ENCODE data around the gene FOXP1.

The FOXP1 gene

DNA sequence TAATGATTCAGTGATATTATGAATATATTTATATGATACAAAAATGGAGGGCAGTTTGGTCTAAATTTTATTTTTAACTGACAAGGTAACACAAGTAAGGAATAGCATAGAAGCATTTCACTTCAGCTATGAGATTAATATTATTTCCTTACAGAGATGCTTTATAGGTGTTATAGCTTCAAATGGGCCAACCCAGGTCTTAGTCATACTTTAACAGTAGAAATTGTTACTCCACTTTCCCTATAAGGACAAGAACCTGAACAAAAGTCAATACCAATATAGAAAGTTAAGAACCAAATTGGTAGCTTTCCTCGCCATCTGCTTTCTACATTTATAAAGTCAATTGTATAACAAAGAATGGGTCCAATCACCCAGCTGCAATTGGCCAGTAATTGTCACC lies 570.6 kb downstream of the FOXP1 start:
- no peak for DNase-seq

- DNase-seq: peak; percentile 41
These were observed 571.8 kb downstream of the FOXP1 start for GRCh38 chr3:71011565-71012287.

- DNase-seq: peak; percentile 65
These were observed 572.6 kb downstream of the FOXP1 start for GRCh38 chr3:71010726-71011455.

DNA sequence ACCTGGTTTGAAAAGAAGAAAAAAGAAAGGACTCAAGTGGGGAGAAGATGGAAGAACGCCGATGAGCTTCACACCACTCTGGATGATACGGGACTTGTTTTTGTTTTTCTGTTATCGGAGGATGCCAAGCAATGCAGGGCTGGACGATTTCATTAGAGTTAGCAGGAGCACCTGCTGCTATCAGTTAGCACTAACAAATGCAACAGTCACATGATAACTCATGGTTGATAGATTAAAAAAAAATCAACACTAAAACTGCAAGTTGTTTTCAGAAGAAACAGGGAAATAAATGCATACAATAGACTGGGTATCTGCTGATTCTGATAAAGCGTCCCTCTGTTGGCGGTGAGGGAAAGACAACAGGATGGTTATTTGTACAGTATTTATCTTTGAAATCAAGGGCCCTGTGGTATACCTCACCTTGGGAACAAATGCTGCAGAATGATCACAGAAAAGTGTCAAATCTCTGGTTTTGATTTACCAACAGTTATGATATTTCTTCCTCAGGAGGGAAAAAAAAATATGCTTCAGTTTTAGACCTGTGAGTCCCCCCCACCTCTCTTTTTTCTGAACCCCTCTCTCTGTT lies 575.1 kb downstream of the FOXP1 start:
- DNase-seq: peak; percentile 43

- DNase-seq: peak; percentile 51
These were observed 576.4 kb downstream of the FOXP1 start for GRCh38 chr3:71006810-71007785.

DNA sequence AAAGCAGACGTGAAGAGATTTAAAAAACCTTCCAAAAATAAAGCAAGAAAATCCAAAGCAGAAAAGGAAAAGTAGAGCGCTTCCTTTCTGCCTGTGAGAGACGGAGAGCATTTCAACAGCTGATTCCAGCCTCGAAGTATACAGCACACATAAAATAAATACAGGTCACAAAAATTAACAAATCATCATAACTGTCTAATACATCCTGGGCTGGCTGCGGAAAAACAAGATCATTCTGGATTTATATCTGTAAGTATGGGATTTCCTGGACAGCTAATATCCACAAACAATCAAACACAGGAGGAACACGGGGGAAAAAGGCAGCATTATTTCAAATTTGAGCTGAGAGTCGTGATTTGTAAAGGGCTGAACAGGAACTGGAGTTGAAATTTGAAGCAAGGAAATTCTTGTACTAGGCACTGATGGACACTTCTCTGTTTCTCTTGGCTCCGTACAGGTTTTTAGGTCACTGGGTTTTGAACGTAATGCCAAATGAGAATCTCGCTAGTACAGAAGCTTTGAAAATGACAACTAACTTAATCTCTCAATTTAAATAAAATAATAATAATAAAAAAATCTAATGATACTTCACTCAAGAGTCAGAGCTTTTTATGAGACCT lies 577.7 kb downstream of the FOXP1 start:
- DNase-seq: no peak

DNA sequence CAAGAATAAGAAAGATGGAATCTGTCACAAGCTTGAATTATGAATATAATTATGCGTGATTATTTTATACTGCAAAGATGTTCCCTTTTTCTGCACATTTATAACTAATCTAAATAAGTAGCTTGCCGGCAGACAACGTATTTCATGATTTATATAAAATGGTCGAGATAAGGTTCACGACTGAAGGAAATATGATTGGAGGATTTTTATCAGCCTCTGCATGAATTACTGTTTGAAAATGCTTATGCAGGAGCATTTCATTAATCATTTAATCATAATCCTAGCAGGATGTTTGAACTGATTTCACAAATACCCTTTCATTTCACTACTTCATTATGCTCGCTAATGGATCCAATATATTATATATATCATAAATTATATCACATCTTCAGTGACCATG lies 580.0 kb downstream of the FOXP1 start:
- DNase-seq: no peak

- no peak for DNase-seq
These were observed 581.2 kb downstream of the FOXP1 start for GRCh38 chr3:71002298-71002697.

DNA sequence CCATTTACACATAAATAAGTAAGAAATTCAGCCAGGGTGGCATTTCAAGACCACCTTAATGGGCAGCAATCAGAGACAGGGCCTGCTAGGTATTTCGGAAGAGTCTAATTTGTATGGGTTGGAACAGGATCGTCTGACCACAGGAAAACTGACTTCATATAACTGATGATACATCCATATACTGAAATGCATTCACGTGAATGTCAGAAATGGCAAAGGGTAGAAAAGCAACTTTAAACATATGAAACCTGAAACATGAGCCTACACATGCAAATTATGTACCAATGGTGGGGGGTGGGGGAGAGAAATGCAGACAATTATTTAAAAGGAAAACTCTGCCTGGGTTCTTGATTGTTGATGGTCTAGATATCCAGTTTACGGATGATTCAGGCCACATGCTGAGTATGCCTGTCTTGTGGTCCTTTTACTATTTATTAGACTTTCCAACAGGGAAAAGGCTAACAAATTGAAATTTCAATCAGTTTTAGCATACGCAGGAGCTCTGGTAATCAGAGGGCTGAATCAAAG lies 582.2 kb downstream of the FOXP1 start:
- no peak for DNase-seq

DNA sequence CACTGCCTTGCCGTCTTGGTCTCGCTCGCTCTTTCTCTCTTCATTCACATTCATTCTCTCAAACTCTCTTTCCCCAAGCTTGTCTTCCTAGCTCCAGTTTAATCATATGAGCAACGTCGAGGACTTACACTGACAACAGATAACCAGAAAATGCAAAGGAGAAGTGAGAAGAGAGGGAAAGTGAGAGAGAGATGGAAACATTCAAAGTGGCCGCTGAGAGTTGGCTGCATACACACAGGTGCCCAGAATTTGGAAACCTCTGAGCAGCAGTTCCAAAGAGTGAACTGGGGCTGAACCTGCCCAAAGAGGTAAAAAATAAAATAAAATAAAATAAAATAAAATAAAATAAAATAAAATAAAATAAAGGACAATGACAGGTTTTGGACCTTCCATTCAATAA lies 583.0 kb downstream of the FOXP1 start:
- DNase-seq: no peak

DNA sequence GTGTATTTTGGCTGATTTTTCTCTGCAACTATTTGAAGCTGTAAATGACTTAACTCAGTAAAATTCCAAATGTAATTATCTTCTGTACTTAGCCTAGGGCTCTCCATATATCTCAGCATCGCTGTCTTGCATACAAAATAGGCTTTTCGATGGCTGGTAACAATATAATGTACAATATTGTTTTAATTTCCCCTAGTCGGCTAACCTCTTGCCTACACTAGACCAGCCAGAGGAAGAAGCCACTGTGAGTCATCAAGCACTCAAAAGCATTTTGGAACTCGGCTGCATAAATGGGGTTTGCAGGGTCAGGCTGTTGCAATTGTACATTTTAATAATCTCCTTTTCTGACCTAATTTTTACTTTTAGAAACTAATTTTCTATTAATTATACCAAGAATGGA lies 583.8 kb downstream of the FOXP1 start:
- DNase-seq: no peak

- no peak for DNase-seq
These were observed 587.4 kb downstream of the FOXP1 start for GRCh38 chr3:70996082-70996481.

- DNase-seq: no peak
These were observed 588.9 kb downstream of the FOXP1 start for GRCh38 chr3:70994644-70995043.

DNA sequence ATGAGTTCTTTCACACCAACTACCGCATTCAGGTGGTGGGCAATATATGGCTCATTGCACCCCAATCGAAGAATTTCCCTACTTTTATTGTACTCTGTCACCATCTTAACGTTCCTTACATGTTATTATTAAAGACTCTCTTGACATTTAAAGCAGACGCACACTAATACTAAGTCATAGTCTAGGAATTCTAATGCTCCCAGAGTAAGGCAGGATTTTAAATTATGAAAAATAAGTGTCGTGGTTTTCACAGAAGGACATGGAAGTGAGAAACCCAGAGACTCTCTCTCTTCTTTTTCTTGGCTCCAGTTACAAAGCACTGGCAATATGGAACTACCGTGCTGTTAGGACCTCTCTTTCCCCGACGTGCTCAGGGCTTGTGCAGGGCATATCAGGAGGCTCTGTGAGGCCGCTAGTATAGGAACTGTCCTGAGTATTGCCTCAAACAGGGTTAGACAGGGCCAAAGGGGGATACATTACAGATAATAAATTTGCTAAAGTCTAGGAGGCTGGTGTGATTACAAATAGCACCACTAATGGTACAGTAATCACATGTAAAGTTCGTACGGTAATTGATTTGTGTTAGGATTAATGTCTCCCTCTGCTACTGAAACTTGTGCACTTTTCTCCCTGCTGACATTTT lies 590.8 kb downstream of the FOXP1 start:
- no peak for DNase-seq

- DNase-seq: no peak
These were observed 591.4 kb downstream of the FOXP1 start for GRCh38 chr3:70992131-70992530.

DNA sequence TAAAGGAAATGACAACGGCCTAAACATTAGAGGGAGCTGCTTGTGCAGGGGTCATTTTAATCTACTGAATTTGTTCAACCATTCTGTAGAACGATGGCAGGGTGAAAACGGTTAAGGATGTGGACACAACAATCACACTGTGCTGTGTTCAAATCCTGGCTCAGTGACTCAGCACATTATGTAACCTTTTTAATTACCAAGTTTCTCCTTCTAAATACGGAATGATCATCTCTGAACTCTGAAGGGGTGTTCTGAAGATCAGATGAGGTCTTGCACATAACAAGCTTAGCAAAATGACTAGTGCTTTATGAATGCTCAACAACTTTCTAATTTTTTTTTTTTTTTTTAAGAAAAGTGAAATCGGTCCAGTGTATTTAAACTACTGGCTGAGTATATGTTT lies 592.8 kb downstream of the FOXP1 start:
- DNase-seq: no peak

DNA sequence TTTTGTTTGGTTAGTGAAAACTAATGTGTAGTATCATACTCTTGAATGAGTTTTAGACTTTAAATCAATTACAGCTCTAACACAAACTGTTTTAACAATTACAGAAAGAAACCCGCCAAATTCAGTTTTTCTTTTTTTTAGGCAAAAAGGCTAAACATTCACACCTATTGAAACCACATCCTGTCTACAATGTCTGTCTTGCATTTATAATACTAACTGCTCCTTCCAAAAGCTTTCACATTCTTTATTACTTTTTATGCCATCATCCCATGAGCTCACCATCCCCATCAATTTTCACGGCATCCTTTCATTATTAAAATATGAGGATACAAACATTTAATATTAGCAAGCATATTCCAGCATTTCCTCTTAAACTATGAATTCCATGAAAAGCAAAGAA lies 593.3 kb downstream of the FOXP1 start:
- peak; percentile 47 for DNase-seq

- no peak for DNase-seq
These were observed 594.4 kb downstream of the FOXP1 start for GRCh38 chr3:70989174-70989573.

DNA sequence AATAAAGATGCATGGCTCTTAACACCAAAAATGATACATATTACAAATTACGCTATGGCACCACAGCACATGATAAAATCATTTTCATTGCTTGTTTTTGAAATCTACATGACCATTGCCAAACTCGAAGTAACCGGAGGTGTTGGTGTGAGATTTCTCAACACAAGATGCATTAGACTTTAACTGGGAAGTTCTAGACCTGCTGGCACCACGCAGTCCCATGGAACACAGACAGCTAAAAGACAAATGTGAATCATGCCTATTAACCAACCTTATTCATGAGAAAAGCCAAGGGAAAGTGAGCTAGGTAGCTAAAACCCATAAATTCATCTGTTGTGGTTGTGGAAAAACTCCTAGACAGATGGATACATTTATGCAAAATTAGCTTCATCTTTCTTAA lies 595.4 kb downstream of the FOXP1 start:
- DNase-seq: no peak

GRCh38 chr3:70985572-70985971 lies 598.0 kb downstream of the FOXP1 start:
- no peak for DNase-seq

- DNase-seq: no peak
These were observed 598.6 kb downstream of the FOXP1 start for GRCh38 chr3:70984776-70985482.
